Measurements from ENCODE around the gene FUT1.
"Not testable (repeated sequence)": the region's sequence is repeated elsewhere in the genome, so short reads cannot be mapped to it uniquely, and the experiment has no call there.

Gene FUT1

DNA sequence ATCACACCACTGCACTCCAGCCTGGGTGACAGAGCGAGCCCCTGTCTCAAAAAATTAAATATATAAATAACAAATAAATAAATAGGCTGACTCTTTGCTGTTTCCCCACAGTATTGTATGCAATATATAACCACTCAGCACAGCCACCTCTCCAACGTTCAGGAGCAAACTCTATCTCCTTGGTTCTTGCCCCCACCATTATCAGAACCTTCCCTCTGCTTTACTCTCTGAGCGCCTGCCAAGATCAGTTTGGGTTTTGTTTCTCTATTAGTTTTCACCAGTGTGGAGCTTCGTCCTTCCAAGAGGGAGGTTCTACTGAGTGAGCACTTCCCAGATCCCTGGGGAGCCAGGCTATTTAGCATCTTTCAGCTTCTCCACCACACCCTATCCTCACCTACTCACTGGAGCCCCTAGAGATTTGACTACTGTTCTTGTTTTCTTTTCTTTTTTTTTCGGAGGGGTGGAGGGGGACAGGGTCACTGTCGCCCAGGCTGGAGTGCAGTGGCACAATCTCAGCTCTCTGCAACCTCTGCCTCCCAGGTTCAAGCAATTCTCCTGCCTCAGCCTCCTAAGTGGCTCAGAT is 15.8 kb upstream of the FUT1 start:
- not testable (repeated sequence) for DNase-seq

DNA sequence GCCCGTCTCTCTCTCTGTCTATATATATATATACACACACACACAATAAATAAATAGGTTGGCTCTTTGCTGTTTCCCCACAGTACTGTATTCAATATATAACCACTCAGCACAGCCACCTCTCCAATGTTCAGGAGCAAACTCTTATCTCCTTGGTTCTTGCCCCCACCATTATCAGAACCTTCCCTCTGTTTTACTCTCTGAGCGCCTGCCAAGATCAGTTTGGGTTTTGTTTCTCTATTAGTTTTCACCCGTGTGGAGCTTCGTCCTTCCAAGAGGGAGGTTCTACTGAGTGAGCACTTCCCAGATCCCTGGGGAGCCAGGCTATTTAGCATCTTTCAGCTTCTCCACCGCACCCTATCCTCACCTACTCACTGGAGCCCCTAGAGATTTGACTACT is 13.4 kb upstream of the FUT1 start:
- not testable (repeated sequence) for DNase-seq

DNA sequence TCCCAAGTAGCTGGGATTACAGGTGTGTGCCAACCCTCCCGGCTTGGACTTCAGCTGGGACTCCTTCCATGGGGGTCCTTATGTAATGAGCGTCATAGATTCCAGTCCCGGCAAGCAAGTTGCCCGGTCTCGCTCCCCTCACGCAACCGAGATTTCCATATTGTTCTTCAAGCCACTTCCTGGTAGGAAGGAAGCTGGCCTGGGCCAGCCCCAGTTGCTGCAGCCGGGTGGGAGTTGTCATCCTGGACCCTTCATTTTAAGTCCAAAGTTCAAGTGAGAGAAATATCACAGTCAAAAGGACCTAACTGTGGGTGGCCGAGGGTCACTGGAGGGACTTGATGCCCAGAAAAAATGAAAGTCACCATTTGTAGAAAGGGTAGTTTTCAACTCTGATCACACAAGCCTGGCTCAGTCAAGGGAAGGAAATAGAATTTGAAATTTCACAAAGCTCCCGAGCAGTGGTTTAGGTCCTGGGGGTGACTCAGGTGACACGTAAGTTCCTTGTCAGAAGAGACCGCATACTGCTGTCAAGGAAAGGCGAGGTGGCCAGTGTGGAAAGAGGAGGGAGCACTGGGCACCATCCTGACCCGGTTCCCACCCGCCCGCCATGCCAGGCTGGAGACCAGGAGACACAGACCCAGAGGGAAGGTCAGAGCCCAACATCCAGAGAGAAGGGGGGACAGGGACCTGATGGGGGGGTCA is 8.2 kb upstream of the FUT1 start:
- no peak for DNase-seq

DNA sequence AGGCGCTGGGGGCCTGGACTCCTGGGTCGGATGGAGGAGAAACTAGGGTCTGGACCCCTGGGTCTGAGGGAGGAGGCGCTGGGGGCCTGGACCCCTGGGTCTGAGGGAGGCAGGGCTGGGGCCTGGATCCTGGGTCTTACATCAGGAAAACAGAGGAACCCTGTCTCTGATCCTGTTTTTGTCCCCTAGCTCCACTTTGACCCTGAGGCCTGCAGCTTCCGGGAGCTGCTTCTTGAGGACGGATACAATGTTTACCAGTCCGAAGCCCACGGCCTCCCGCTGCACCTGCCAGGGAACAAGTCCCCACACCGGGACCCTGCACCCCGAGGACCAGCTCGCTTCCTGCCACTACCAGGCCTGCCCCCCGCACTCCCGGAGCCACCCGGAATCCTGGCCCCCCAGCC is 5.3 kb upstream of the FUT1 start:
- DNase-seq: no peak

DNA sequence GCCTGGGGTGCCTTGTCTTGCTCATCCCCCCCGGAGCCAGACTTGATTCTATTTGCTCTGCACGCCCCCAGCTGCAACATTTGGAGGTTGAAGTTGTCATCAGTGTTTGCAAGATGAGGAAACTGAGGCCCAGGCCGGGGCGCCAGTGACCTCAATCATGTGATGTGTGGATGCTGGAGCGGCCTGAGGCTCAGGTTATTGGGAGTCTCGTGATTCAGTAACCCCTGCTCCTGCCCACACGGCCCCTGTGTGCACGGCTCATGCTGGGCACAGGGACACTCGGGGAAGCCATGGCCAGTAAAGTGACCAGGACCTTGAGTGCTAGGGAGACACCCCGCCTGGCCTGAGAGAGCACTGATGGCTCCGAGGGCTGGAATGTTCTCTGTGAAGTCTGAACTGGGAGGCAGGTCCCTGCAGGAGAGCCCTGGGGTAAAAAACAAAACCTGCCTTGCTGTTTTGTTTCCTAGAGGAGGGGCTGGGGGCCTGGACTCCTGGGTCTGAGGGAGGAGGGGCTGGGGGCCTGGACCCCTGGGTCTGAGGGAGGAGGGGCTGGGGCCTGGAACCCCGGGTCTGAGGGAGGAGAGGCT is 4.7 kb upstream of the FUT1 start:
- no peak for DNase-seq

DNA sequence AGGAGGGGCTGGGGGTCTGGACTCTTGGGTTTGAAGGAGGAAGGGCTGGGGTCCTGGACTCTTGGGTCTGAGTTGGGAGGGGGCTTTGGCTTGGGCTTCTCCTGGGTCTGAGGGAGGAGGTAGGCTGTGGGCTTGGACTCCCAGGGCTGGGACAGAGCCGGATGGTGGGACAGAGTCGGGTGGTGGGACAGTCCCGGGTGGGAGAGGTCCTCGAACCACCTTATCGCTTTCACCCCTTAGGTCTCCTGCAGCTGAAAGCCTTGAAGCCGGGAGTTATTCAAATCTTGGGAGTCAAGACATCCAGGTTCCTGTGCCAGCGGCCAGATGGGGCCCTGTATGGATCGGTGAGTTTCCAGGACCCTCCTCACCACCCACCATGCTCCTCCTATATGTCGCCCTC is 4.2 kb upstream of the FUT1 start:
- no peak for DNase-seq

DNA sequence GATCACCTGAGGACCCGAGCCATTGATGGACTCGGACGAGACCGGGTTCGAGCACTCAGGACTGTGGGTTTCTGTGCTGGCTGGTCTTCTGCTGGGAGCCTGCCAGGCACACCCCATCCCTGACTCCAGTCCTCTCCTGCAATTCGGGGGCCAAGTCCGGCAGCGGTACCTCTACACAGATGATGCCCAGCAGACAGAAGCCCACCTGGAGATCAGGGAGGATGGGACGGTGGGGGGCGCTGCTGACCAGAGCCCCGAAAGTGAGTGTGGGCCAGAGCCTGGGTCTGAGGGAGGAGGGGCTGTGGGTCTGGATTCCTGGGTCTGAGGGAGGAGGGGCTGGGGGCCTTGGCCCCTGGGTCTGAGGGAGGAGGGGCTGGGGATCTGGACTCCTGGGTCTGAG is 3.8 kb upstream of the FUT1 start:
- no peak for DNase-seq

DNA sequence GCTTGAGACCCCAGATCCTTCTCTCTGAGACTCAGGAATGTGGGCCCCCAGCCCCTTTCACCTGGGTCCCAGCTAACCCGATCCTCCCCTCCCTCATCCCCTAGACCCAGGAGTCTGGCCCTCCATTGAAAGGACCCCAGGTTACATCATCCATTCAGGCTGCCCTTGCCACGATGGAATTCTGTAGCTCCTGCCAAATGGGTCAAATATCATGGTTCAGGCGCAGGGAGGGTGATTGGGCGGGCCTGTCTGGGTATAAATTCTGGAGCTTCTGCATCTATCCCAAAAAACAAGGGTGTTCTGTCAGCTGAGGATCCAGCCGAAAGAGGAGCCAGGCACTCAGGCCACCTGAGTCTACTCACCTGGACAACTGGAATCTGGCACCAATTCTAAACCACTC is 3.3 kb upstream of the FUT1 start:
- DNase-seq: no peak

DNA sequence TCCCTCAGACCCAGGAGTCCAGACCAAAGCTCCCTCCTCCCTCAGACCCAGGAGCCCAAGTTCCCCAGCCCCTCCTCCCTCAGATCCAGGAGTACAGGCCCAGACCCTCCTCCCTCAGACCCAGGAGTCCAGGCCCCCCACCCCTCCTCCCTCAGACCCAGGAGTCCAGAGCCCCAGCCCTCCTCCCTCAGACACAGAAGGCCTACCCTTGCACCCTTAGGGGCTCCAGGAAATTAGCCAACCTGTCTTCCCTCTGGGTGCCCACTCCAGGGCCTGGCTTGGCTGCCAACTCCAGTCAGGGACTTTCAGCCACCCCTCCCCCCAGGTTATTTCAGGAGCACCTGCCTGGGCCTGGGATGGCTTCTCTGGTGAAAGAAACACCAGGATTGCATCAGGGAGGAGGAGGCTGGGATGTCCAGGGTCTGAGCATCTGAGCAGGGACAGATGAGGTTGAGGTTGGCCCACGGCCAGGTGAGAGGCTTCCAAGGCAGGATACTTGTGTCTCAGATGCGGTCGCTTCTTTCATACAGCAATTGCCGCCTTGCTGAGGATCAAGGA is 2.7 kb upstream of the FUT1 start, which contains the start of gene FGF21:
Gene FGF21, plus strand, starts transcription at position 441 of the 558 bp plus-strand sequence. CDS start 713 bp downstream, outside the sequence.
- DNase-seq: peak; percentile 53

DNA sequence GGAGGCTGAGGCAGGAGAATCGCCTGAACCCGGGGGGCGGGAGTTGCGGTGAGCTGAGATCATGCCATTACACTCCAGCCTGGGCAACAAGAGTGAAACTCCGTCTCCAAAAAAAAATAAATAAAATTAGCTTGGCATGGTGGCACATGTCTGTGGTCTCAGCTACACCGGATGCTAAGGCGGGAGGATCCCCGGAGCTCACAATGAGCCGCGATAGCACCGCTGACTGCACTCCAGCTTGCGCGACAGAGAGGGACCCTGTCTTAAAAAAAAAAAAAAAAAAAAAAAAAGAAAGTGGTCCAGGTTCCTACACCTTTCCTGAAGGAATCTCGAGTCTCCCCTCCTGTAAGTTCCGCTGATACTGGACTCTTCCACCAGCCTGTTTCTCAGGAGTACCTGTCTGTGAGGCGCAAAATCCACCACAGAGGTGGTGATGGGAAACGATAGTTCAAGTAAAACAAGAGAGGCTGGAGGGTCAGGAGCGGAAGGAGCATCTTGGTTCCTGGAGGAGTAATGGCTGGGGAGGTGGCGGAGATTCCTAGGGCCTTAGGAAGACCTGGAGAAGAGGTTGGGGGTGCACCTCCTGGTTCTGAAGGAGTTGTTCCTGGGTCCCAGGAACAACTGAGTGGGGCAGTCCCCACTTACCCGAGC is 471 bp downstream of the FUT1 start:
- DNase-seq: no peak

DNA sequence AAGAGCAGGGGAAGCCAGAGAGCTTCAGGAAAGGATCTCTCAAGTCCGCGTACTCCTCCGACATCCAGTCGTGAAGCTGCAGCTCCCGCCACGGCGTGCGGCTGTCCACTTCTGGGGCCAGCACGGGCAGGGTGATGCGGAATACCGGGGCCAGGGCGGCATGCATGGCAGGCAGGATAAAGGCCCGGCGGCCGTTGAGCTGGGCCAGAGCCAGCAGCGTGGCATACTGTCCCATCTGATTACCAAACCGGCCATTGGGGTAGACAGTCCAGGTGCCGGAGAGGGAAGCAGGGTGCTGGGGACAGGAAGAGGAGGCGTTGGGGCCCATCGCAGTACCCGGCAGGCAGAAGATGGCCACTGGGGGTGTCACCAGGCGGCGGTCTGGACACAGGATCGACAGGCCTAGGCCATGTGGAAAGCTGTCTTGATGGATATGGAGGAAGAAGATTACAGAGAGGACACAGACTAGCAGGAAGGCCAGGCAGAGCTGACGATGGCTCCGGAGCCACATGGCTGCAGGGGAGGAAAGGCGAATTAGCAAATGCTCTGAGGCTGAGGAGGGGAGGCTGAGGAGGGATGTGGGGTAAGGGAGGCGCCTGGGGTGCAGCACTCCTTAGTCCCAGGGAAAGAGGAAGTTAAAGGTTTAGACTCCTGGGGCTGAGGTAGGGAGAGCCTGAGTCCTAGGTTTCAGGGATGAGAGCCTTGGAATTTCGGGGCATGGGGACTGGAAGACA is 1.5 kb downstream of the FUT1 start:
- DNase-seq: no peak

DNA sequence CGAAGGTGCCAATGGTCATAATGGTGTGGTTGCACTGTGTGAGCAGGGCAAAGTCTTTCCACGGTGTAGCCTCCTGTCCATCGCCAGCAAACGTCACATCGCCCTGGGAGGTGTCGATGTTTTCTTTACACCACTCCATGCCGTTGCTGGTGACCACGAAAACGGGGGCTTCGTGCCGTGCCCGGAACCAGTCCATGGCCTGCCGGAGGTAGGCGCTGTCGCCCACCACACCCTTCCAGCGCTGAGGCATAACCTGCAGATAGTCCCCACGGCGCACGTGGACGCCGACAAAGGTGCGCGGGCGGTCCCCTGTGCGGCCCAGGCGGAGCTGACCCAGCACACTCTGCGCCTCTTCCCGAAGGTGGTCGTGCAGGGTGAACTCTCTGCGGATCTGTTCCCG is 2.1 kb downstream of the FUT1 start:
- DNase-seq: no peak

DNA sequence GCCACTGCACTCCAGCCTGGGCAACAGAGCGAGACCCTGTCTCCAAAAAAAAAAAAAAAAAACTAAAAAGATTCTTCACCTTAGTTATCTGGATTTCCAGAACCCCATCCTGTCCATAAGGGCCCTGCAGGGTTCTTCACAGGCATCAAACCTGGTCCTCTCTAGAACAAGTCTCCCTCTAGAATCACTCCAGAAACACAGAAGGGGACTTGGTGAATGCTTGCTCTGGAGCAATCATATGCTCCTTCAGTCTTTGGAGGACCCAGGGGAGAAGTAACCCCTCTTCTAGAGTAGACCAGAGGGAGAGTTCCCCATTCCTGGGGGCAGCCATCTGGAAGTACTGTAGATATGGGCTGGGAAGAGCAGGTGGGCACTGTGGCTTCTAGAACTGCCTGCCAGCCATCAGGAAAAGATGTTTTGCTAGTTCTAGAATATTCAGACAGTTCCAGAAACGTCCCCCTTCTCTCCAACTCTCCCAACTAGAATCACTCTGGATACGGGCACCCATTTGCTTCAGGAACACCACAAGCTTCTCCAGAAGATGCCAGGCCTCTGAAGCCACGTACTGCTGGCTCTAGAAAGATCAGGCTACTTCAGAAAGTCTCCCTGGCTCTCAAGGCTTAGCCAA is 2.8 kb downstream of the FUT1 start:
- DNase-seq: no peak

DNA sequence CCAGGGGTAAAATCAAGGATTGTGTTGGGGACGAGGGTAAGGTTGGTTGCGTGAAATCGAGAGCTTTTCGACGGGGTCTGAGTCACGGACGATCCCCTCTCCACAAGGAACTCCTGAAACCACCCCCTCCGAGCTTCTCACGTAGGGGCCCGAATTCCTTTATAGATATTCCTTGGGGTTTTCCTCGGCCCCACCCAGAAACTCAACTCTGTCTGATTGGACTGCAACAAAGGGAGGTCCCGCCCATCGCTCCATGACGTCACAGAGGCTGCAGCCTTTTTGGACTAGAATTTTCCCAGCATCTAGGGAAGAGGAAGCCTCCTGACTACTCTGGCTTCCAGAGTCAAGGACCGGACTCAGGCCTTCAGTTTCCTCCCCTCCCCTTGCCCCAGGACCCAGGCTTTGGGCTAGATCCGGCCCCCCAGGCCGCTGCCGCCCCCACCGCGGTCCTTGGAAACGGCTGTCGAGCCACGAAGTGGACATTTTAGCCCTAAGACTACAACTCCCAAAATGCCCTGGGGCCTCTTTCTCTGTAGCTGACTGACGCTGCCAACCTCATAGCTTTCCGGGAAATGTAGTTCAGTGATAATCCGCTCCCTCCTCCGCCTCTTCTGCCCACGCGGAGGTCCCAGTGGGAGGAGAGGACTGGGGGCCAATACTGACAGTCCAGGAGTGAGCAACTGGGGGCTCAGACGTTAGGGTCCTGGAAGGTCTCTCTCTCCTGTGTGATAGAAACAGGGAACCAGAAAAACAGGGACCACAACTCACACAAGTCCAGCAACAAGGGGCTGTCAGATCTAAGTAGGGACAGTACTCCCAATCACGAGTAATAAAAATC is 5.5 kb downstream of the FUT1 start, which contains the start of gene IZUMO1:
Gene IZUMO1, minus strand, starts transcription at position 172 of the 838 bp plus-strand sequence. CDS start 1,050 bp downstream, outside the sequence.
- DNase-seq: peak; percentile 91

DNA sequence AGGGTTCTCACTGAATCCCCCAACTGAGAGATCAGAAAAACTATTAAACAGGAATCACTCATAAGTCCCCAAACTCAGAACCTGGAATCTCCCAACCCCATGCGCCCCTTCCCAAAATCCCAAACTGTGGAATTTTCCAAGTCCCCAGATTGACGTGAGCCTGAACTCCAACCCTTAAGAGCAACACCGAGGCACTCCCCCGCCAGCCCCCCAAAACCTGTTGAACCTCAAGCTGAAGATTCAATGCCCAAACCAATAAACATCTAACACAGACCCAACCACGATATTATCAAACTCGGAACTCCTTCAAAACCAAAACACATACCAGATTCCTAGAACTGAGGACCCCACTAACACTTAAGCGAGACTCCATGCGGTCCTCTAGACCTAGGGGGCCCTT is 6.3 kb downstream of the FUT1 start:
- DNase-seq: no peak

DNA sequence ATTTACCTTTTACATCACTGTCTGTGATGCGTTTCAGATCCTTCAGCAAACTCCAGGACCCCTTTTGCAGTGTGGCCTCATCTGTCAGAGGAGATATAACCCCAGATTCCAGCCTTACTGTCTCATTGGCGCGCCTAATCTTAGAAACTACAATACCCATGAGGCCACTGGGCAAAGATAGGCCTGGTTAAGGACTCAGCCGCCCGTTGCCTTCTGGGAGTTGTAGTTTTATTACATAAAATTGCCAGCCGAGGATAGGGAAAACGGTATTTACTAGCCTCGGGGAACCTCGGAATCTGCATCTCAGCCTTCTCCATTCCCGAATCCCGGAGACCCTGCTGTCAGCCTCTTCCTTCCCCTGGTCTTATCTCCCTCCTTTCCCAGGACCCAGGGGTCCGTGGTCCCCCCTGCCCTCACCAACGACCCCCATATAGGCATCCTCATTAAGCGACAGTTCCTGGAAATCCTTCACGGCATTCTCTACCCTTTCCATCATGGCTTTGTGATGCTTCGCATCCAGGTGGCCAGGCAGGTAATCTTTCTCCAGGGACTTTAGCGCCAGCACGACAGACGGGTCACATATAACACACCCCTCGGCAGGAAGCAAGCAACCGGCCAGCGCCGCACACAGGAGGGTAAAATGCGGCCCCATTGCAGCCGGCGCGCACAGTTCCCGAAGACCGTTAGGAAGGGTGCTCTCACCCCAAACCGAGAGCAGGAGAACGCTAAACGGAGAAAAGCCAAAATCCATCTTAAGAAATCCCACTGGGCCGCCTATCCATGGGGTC is 7.0 kb downstream of the FUT1 start:
- DNase-seq: peak; percentile 58

DNA sequence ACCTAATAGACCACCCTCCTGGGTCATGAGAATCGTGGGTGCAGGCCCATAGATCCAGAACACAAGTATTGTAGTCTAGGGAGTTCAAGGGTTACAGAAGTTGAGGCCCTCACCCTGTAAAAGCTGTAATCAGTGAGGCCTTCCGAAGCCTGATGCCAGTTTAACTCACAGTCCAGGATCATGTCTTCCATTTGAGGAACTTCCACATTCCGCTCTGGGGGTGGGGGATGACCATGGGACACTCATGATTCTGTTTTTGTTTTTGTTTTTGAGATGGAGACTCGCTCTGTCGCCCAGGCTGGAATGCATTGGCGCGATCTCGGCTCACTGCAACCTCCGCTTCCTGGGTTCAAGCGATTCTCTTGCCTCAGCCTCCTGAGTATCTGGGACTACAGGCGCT is 10.3 kb downstream of the FUT1 start:
- no peak for DNase-seq

DNA sequence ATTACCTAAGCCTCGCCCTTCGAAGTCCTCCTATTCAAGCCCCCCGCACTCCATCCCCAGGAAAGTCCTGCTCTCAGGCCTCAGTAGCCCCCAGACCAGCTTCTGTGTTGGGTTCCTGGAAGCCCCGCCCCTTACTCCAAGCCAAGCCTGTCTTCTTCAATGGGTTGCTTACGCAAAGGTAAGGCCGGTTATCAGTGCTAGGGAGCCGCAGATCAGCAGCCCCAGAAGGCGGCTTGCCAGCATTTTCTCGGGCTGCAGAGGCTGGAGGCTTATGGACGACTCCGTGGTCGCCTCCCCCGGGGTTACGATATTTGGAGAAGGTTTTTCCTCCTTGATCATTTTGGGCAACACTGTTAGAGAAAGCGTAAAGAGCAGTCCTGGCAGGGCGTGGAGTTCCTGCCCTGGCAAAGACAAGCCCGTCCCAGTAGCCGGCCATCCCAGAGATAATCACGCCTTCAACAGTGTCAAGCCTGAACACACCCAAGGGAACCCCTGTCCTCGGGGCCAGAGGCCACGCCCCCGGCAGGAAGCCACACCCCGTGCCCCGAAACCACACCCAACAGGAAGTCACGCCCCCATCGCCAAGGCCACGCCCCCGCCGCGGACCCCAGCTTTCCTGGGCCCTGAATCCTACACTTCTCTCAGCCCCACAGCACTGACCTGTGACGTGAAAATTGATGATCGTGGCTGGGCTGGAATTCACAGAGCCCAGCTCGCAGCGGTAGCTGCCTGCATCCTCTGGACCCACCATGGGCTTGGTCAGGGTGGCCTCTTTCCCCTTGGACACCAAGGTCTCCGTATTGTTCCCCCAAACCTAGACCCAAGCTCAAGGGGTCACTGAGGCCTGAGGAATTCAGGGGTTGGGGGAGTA is 11.1 kb downstream of the FUT1 start:
- no peak for DNase-seq

Measured in fibroblast of upper back skin (primary cell).